Kidney epithelial cell (primary cell): ENCODE data around the gene TRAIP. TPM values are rescaled to one million over a fixed set of nuclear protein-coding genes. Genes with fewer than 3 reads are reported as not detected.

Source experiments
- DNase-seq: peaks from one replicate; pipeline ENCODE4 v3.0.0-alpha.2; 2010; ENCODE audit warnings: low read depth
- H3K27me3 ChIP-seq: 2 replicates; pipeline ENCODE4 v1.6.0; 2011; ENCODE audit warnings: low read length; ENCODE audit not compliant: control insufficient read depth, insufficient read depth
- H3K36me3 ChIP-seq: 2 replicates; pipeline ENCODE4 v1.5.1; 2011; ENCODE audit warnings: low read length; ENCODE audit not compliant: control insufficient read depth, insufficient read depth
- H3K4me3 ChIP-seq: 2 replicates; pipeline ENCODE4 v1.5.1; 2011; ENCODE audit warnings: low read depth, mild to moderate bottlenecking, control low read depth, low read length
- total RNA-seq: library from RNA; depleted of rRNA; stranded (reverse); fragments of >200 nt; gene quantifications from 2 replicates; pipeline ENCODE4 v1.2.3, GENCODE V29; 2015
- TF ChIP-seq, protein P1 (sequence below): IDR thresholded peaks from 2 replicates; pipeline ENCODE4 v1.5.1; 2011; ENCODE audit warnings: mild to moderate bottlenecking, moderate library complexity, low read length, control low read depth, inconsistent platforms; ENCODE audit not compliant: insufficient read depth, poor library complexity, severe bottlenecking

Gene TRAIP
- total RNA-seq, 1 donor from 2014 or later = 5.4 TPM

DNA sequence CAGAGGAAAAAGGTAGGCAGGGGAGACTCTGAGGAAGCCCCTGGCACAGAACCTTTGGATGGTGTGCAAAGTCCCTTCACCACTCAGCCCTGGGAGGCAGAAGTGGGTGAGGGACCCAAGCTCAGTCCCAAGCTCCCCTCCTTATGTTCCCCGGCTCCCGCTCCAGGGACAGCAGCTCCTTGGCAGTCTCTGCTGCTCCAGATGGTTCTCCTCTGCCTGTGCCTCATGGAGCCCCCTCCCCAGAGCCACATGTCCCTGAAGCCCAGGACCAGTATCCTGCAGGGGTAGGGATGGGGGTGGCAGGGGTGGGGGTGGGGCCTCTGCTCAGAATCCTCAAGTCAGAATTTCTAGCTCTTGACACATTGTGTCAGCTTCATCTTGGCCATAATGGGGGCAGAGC lies 21.4 kb upstream of the TRAIP start:
- TF ChIP-seq, protein P1, sequence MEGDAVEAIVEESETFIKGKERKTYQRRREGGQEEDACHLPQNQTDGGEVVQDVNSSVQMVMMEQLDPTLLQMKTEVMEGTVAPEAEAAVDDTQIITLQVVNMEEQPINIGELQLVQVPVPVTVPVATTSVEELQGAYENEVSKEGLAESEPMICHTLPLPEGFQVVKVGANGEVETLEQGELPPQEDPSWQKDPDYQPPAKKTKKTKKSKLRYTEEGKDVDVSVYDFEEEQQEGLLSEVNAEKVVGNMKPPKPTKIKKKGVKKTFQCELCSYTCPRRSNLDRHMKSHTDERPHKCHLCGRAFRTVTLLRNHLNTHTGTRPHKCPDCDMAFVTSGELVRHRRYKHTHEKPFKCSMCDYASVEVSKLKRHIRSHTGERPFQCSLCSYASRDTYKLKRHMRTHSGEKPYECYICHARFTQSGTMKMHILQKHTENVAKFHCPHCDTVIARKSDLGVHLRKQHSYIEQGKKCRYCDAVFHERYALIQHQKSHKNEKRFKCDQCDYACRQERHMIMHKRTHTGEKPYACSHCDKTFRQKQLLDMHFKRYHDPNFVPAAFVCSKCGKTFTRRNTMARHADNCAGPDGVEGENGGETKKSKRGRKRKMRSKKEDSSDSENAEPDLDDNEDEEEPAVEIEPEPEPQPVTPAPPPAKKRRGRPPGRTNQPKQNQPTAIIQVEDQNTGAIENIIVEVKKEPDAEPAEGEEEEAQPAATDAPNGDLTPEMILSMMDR = no peak
- no peaks in the 10 kb centered on the region for H3K36me3 ChIP-seq
- H3K27me3 ChIP-seq = peaks cover 20% of the 10 kb centered on the region
- DNase-seq = no peak
- no peak overlapping the region for H3K4me3 ChIP-seq

DNA sequence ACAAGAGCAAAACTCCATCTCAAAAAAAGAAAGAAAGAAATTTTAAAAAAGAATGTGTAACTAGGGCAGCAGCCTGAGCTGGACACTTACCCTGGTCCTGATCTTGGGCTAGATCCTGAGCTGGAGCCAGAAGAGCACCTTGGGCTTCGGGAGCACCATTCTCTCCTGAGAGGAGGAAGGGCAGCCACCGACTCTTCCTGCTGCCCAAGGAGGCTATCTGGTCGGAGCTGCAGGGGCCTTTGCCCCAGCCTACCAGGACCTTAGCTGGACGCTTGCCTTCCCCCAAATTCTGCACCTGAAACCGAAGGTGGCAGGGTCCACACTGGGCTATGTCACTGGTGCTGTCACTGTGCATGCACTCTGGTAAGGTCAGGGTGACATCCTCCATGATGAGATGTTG lies 20.2 kb upstream of the TRAIP start:
- Histone ChIP-seq H3K36me3 (no peaks in the 10 kb centered on the region), H3K4me3 (no peak overlapping the region), H3K27me3 (peaks cover 12% of the 10 kb centered on the region)
- TF ChIP-seq, protein P1 = no peak
- DNase-seq = no peak

DNA sequence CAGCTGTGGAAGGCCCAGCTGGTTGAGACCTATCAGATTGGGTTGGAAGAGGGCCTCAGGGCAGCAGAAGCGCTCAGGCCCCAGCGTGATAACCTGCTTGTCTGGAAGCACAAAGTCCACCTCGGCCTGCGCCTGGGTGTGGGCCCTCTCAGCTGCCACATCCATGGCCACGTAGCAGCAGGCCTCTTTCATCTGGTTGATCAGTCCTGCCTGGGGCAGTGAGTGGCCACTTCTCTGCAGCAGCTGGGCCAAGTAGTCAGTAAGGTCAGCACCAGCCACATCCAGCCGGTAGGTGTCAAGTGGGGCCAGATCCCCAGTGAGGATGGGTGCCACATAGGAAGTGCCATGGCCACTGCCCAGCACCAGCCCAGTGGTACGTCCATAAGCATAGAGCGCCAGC lies 17.3 kb upstream of the TRAIP start:
- no peaks in the 10 kb centered on the region for H3K36me3 ChIP-seq
- no peak for DNase-seq
- TF ChIP-seq, protein P1 = no peak
- H3K4me3 ChIP-seq = no peak overlapping the region
- H3K27me3 ChIP-seq = peaks cover 35% of the 10 kb centered on the region

DNA sequence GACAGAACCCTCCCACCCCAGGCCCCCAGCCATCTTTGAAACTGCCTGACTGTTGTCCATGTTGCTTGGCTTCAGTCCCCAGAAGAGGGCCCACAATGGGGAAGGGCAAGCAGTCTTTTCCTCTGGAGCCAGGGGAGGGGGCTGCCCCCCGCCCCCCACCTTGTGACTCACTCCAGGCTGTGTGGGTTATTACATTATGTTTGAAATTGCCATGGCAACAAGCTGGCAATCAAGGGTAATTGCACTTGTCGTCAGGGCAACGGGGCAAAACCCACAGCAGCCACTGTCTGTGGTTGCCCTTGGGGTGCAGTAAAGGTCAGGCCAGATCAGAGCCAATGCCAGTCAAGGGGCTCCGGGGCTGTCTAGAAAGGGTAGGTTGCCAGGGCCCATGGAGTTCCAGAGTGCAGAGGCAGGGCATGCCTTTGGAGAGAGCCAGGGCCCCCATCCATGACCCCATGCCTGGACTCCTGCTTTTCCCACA lies 16.5 kb upstream of the TRAIP start:
- Histone ChIP-seq H3K4me3 (no peak overlapping the region), H3K36me3 (no peaks in the 10 kb centered on the region), H3K27me3 (peaks cover 43% of the 10 kb centered on the region)
- DNase-seq = no peak
- TF ChIP-seq, protein P1 = no peak

DNA sequence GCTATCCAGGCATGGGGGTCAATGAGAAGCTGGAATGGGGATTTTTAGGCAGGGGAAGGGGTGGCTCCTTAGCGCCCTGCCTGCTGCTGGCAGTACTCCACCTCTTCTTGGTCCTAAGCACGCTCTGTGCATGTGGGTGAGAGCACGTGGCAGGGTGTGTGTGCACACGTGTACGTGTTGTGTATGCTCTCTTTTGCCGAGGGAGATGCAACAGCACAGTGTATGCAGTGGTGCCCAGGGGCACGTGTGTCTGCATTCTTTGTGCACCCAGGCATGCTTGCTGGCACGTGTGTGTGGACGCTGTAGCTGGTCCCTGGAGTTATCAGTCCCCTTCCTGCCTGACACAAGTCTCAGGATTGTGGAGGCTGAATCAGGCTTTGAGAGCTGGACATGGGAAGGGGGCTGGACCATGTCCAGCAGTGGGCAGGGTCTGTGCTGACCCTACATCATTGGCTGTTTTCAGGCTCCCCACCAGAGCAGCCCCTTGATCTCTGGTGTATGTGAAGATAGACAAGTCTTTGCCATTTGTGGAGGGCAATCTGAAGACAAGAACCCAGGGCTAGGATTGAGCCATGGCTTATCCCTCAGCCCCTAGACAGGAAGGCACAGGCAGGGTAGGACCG lies 15.3 kb upstream of the TRAIP start:
- peaks cover 51% of the 10 kb centered on the region for H3K27me3 ChIP-seq
- DNase-seq = no peak
- no peaks in the 10 kb centered on the region for H3K36me3 ChIP-seq
- H3K4me3 ChIP-seq = no peak overlapping the region
- TF ChIP-seq, protein P1 = no peak
